ENCODE measurements around the gene SUSD5. TPM values are rescaled to one million over a fixed set of nuclear protein-coding genes. Genes with fewer than 3 reads are reported as not detected.

The SUSD5 gene
- total RNA-seq, 1 donor from 2014 or later: 1.9 TPM

- DNase-seq: peak; percentile 60
- Histone ChIP-seq H3K36me3 (no peaks in the 10 kb centered on the region), H3K4me1 (no peaks in the 10 kb centered on the region), H3K27ac (no peak overlapping the region), H3K9me3 (no peaks in the 10 kb centered on the region), H3K4me3 (no peak overlapping the region), H3K27me3 (ENCODE audit: low read depth) (no peaks in the 10 kb centered on the region)
- ATAC-seq: peak; percentile 80 to 90
- intact Hi-C loops (cut with DNase I): no loop called here
- TF ChIP-seq CTCF (IDR thresholded peaks at IDR 0.05): no peak
Observed at GRCh38 chr3:33202711-33203457, 15.7 kb downstream of the SUSD5 start.

DNA sequence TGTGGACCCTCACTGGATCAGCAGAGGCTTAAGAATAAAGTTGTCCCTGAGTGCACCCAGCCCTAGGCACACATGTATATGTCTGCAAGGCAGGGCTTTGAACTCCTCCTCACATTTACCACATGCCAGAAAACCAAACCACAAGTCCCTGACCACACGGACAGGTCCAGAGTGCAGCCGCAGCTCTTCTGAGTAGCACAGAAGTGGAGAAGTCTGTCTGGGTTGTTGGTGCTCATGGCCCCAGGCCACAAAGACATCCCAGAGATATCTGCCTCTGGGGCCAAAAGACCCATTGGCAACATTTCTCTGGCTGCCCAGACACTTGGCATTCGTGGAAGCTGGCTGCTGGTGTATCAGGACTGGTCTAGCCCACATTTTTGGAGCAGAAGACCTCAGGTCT is 17.4 kb downstream of the SUSD5 start:
- Histone ChIP-seq H3K27me3 (ENCODE audit: low read depth) (no peaks in the 10 kb centered on the region), H3K9me3 (no peaks in the 10 kb centered on the region), H3K4me1 (no peaks in the 10 kb centered on the region), H3K36me3 (no peaks in the 10 kb centered on the region), H3K27ac (no peak overlapping the region), H3K4me3 (no peak overlapping the region)
- intact Hi-C loops (cut with DNase I): no loop called here
- ATAC-seq: no peak
- no peak for DNase-seq
- no peak for TF ChIP-seq CTCF (IDR thresholded peaks at IDR 0.05)

DNA sequence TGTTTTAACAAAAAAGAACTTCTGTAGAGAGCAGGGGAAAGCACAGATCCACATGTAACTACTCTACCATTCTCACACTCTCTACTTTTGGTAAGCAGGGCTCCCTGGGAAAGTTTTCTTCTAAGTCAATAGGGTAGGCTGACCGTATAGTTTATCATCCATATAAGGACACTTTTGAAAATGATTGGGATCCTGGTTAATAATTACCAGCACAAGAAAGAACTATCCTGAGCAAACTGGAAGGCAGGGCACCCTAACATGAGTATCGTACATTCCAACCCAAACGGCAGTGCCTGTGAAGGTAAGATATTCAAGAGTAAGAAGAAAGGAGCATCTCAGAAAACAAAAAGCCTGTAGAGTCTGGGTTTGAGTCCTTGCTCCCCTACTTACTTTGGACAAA is 22.1 kb downstream of the SUSD5 start:
- no peaks in the 10 kb centered on the region for H3K27me3 ChIP-seq (ENCODE audit: low read depth)
- DNase-seq (no peak), ATAC-seq (no peak)
- no peaks in the 10 kb centered on the region for H3K9me3 ChIP-seq
- H3K4me1 ChIP-seq: no peaks in the 10 kb centered on the region
- H3K27ac ChIP-seq: no peak overlapping the region
- intact Hi-C loops (cut with DNase I): no loop called here
- H3K36me3 ChIP-seq: no peaks in the 10 kb centered on the region
- no peak for TF ChIP-seq CTCF (IDR thresholded peaks at IDR 0.05)
- H3K4me3 ChIP-seq: no peak overlapping the region

DNA sequence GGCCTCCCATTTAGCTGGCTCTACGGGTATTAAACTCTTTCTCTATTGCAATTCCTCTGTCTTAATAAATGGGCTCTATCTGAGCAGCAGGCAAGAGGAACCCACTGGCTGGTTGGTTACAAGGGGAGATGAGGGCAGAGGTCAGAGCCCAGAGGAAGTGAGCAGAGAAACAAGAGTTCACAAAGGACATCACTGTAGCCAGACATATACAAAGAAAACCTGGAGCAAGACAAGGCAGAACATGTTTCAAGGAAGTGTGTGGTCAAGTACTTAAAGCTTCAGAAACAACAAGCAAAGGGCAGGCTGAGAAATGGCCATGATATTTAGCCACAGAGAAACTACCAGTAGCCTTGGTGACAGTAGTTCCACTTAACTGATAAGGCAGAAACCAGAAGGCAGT is 24.3 kb downstream of the SUSD5 start:
- no peaks in the 10 kb centered on the region for H3K27me3 ChIP-seq (ENCODE audit: low read depth)
- DNase-seq: no peak
- peak; percentile 11 to 88 for ATAC-seq
- H3K36me3 ChIP-seq: no peaks in the 10 kb centered on the region
- H3K9me3 ChIP-seq: no peaks in the 10 kb centered on the region
- intact Hi-C loops (cut with DNase I): no loop called here
- H3K4me3 ChIP-seq: no peak overlapping the region
- no peaks in the 10 kb centered on the region for H3K4me1 ChIP-seq
- TF ChIP-seq CTCF (IDR thresholded peaks at IDR 0.05): no peak
- H3K27ac ChIP-seq: no peak overlapping the region

DNA sequence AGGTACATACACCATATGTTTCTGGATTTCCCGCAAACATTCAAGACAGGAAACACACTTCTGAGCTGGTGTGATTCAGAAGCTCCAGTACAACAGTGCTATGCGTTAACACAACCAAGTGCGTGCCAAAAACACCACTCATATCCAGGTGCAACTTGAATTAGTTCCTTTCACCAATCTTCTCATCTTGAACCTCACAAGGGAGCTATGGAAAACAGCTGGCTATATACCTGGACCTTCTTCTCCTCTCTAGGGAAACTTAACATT is 31.3 kb downstream of the SUSD5 start:
- Histone ChIP-seq H3K4me3 (no peak overlapping the region), H3K4me1 (no peaks in the 10 kb centered on the region), H3K27me3 (ENCODE audit: low read depth) (no peaks in the 10 kb centered on the region), H3K9me3 (no peaks in the 10 kb centered on the region), H3K27ac (no peak overlapping the region), H3K36me3 (no peaks in the 10 kb centered on the region)
- TF ChIP-seq CTCF (IDR thresholded peaks at IDR 0.05): no peak
- intact Hi-C loops (cut with DNase I): no loop called here
- no peak for ATAC-seq
- no peak for DNase-seq

Measured in lower lobe of right lung (tissue), 2 donors.